OCI-LY1 (cell line): Measurements from ENCODE around the gene SUPT16H.
A peak's percentile ranks its signal among the peaks of the same experiment; 100 is the strongest.

Experiments used
- H2AFZ ChIP-seq: fragments of 200-600 bp; sonication (generic), shearing (Covaris generic); 2 replicates; pipeline ENCODE4 v1.6.0; 2014; ENCODE audit warnings: antibody characterized with exemption, mild to moderate bottlenecking, low read length
- H3F3A ChIP-seq: fragments of 200-600 bp; sonication (generic), shearing (Covaris generic); 2 replicates; pipeline ENCODE4 v1.6.0; 2014; ENCODE audit warnings: mild to moderate bottlenecking, antibody characterized with exemption, low read length, moderate library complexity; ENCODE audit not compliant: insufficient read depth
- H3K27ac ChIP-seq: fragments of 200-600 bp; sonication (generic); 2 replicates; pipeline ENCODE4 v1.5.1; 2014; ENCODE audit warnings: low read length, mixed run types, mild to moderate bottlenecking, low read depth; ENCODE audit not compliant: poor library complexity, severe bottlenecking
- H3K27me3 ChIP-seq: fragments of 200-600 bp; sonication (generic); 2 replicates; pipeline ENCODE4 v1.6.0; 2014; ENCODE audit warnings: antibody characterized with exemption, mild to moderate bottlenecking, low read length, moderate library complexity; ENCODE audit not compliant: insufficient read depth
- H3K36me3 ChIP-seq: fragments of 200-600 bp; sonication (generic); 2 replicates; pipeline ENCODE4 v1.6.1; 2014; ENCODE audit warnings: mild to moderate bottlenecking, antibody characterized with exemption, low read length, moderate library complexity, mixed read lengths; ENCODE audit not compliant: insufficient read depth
- H3K4me1 ChIP-seq: fragments of 200-600 bp; sonication (generic); 2 replicates; pipeline ENCODE4 v1.5.1; 2014; ENCODE audit warnings: mild to moderate bottlenecking, low read length, moderate library complexity; ENCODE audit not compliant: insufficient read depth, severe bottlenecking
- H3K4me2 ChIP-seq: fragments of 200-600 bp; sonication (generic), shearing (Covaris generic); 2 replicates; pipeline ENCODE4 v1.6.1; 2014; ENCODE audit warnings: low read length
- H3K4me3 ChIP-seq: fragments of 200-600 bp; sonication (generic); 2 replicates; pipeline ENCODE4 v1.5.1; 2014; ENCODE audit warnings: low read length, low read depth, mild to moderate bottlenecking, mixed read lengths; ENCODE audit not compliant: poor library complexity, severe bottlenecking
- H3K79me2 ChIP-seq: fragments of 200-600 bp; shearing (Covaris generic); 2 replicates; pipeline ENCODE4 v1.6.1; 2016; ENCODE audit warnings: mixed run types, low read length, mixed read lengths; ENCODE audit not compliant: insufficient read depth
- H3K9ac ChIP-seq: fragments of 200-600 bp; sonication (generic), shearing (Covaris generic); 2 replicates; pipeline ENCODE4 v1.6.1; 2014; ENCODE audit warnings: mild to moderate bottlenecking, low read length, mixed read lengths
- H3K9me2 ChIP-seq: fragments of 200-600 bp; sonication (generic), shearing (Covaris generic); 2 replicates; pipeline ENCODE4 v1.6.1; 2014; ENCODE audit warnings: low read depth, mild to moderate bottlenecking, low read length, mixed read lengths
- H3K9me3 ChIP-seq: fragments of 200-600 bp; shearing (Covaris generic); 2 replicates; pipeline ENCODE4 v1.6.1; 2014; ENCODE audit warnings: low read length, mixed read lengths
- H4K20me1 ChIP-seq: fragments of 200-600 bp; sonication (generic), shearing (Covaris generic); 2 replicates; pipeline ENCODE4 v1.6.0; 2016; ENCODE audit warnings: mild to moderate bottlenecking, low read length; ENCODE audit not compliant: insufficient read depth
- EZH2 ChIP-seq: fragments of 200-600 bp; sonication (generic), shearing (Covaris generic); IDR thresholded peaks from 2 replicates; pipeline ENCODE4 v1.8.0; 2017; ENCODE audit warnings: borderline replicate concordance, mixed run types, mild to moderate bottlenecking, antibody characterized with exemption, low read length, moderate library complexity, mixed read lengths
- TF ChIP-seq, protein P1 (sequence below): fragments of 200-600 bp; sonication (generic), shearing (Covaris generic); IDR thresholded peaks from 2 replicates; pipeline ENCODE4 v1.5.1; 2017; ENCODE audit warnings: mild to moderate bottlenecking, antibody characterized with exemption, low read length, moderate library complexity, mixed read lengths

SUPT16H gene

DNA sequence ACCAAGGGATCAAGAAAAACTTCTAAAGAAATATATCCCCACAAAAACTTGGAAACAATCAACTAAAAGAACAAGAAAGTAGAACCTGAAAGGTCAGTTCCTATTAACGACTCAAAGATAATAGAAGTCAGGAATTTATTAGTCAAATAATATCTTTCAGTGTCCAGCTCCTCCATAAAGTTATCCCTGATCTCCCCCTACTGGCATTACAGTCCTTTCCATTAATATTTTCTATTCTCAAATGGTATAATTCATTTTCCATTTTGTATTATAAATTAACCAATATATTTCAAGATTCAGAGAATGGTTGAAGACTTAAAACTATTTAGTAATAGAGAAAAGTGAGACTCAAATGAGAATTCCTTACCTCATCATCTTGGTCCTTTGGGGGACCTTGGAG, 11.6 kb upstream of the SUPT16H start:
- Histone ChIP-seq H3K9me3 (no peaks in the 10 kb centered on the region), H3K4me1 (no peaks in the 10 kb centered on the region), H3K36me3 (peaks cover 92% of the 10 kb centered on the region), H3K4me2 (no peak overlapping the region), H3F3A (no peaks in the 10 kb centered on the region; the same call in 1 of the 2 replicates), H3K9ac (no peak overlapping the region), H3K27me3 (no peaks in the 10 kb centered on the region), H3K9me2 (no peaks in the 10 kb centered on the region), H2AFZ (no peak overlapping the region), H3K79me2 (no peaks in the 10 kb centered on the region), H3K27ac (no peak overlapping the region), H3K4me3 (no peak overlapping the region), H4K20me1 (no peaks in the 10 kb centered on the region)
- TF ChIP-seq, protein P1, sequence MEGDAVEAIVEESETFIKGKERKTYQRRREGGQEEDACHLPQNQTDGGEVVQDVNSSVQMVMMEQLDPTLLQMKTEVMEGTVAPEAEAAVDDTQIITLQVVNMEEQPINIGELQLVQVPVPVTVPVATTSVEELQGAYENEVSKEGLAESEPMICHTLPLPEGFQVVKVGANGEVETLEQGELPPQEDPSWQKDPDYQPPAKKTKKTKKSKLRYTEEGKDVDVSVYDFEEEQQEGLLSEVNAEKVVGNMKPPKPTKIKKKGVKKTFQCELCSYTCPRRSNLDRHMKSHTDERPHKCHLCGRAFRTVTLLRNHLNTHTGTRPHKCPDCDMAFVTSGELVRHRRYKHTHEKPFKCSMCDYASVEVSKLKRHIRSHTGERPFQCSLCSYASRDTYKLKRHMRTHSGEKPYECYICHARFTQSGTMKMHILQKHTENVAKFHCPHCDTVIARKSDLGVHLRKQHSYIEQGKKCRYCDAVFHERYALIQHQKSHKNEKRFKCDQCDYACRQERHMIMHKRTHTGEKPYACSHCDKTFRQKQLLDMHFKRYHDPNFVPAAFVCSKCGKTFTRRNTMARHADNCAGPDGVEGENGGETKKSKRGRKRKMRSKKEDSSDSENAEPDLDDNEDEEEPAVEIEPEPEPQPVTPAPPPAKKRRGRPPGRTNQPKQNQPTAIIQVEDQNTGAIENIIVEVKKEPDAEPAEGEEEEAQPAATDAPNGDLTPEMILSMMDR: no peak
- TF ChIP-seq EZH2: no peak

DNA sequence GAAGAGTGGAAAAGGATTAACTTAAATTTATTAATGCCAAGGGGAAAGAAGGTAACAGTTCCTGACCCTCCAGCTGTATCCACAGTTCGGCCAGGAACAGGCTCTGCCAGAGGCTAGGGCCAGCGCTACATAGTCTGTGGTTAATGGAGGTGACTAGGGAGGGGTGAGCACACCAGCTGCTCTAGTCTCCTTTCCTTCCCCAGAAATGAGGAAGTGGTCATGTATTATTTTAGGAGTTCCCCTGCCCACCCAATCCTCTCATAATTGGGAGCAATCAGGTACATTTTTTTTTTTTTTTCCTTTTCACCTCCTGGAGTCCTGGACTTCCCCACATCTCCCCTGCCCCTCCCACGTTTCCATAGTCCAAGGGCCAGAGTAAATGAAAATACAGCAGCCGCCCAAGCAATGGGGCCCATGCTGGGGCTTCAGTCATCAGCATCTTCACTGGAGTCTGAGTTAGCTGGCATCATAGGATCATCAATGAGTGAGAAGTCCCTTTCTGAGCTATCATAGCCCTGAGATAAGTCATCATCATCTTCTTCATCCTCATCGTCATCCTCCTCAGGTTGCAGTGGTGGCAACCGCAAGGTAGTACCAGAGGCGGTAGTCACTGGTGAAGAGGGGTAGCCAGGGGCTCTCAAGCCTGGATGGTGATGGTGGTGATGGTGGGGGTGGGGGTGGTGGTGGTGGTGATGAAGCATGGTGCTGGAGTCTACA, 1.5 kb upstream of the SUPT16H start:
- H3K36me3 ChIP-seq: peaks cover 40% of the 10 kb centered on the region
- no peaks in the 10 kb centered on the region for H4K20me1 ChIP-seq
- TF ChIP-seq EZH2: no peak
- TF ChIP-seq, protein P1: no peak
- no peaks in the 10 kb centered on the region for H3F3A ChIP-seq
- peak overlapping the region; percentile 77 for H3K4me2 ChIP-seq
- H3K79me2 ChIP-seq: peaks cover 34% of the 10 kb centered on the region
- H3K9me3 ChIP-seq: no peaks in the 10 kb centered on the region
- peaks cover 36% of the 10 kb centered on the region for H3K4me1 ChIP-seq
- H3K27me3 ChIP-seq: no peaks in the 10 kb centered on the region
- peak overlapping the region; percentile 73 for H3K4me3 ChIP-seq
- H2AFZ ChIP-seq: no peak overlapping the region
- no peaks in the 10 kb centered on the region for H3K9me2 ChIP-seq
- H3K9ac ChIP-seq: peak overlapping the region; percentile 78; the same call in 1 of the 2 replicates
- peak overlapping the region; percentile 82 for H3K27ac ChIP-seq

DNA sequence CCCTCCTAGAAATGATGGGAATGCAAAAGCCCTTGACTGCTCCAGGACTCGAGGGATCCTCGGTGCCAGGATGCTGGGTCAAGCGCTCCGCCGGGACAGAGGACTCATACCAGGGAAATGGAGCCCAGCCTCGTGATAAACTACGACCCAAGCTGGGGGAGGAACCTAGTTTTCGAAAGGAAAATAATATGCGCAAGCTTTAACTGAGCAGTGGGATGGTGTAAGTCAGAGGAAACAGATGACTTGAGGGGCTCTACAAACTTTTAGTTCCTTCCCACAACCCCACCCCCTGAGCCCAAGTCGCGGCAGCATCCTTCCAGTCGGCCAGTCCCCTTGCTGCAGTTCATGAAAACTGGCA, 654 bp upstream of the SUPT16H start:
- H4K20me1 ChIP-seq: no peaks in the 10 kb centered on the region
- H3K4me3 ChIP-seq: peak overlapping the region; percentile 73
- peak overlapping the region; percentile 77 for H3K4me2 ChIP-seq
- H3K27me3 ChIP-seq: no peaks in the 10 kb centered on the region
- H3K27ac ChIP-seq: peak overlapping the region; percentile 82
- no peak for TF ChIP-seq EZH2
- TF ChIP-seq, protein P1: no peak
- no peaks in the 10 kb centered on the region for H3K9me2 ChIP-seq
- no peak overlapping the region for H2AFZ ChIP-seq
- H3K4me1 ChIP-seq: peaks cover 39% of the 10 kb centered on the region
- no peaks in the 10 kb centered on the region for H3K9me3 ChIP-seq
- H3F3A ChIP-seq: no peaks in the 10 kb centered on the region
- peaks cover 43% of the 10 kb centered on the region for H3K79me2 ChIP-seq
- H3K36me3 ChIP-seq: peaks cover 34% of the 10 kb centered on the region
- peak overlapping the region; percentile 78 for H3K9ac ChIP-seq
